Brain pericyte (primary cell): ENCODE measurements around the gene GLRA3.

ENCODE experiments used
- DNase-seq: peaks from one replicate; pipeline ENCODE4 v3.0.0-alpha.2; 2012; ENCODE audit warnings: low read depth, low spot score

The GLRA3 gene

DNA sequence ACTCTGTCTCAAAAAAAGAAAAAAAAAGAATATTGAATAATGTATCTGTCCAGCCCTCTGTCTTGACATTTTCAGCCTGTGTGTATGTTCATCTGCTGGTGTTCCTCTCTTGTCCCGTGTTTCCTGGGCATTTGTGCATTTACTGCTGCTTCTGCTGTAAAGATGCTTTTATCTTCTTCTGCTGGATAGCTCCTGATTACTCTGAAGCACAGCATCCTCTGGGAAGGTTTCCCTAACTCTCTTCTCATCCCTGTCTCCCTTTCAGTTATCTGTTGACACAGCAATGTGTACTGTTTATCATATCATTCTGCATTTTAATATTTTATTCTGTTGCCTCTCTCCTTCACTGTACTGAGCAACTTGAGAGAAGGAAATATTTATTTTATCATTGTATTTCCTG is 232.5 kb downstream of the GLRA3 start:
- DNase-seq, result no peak

DNA sequence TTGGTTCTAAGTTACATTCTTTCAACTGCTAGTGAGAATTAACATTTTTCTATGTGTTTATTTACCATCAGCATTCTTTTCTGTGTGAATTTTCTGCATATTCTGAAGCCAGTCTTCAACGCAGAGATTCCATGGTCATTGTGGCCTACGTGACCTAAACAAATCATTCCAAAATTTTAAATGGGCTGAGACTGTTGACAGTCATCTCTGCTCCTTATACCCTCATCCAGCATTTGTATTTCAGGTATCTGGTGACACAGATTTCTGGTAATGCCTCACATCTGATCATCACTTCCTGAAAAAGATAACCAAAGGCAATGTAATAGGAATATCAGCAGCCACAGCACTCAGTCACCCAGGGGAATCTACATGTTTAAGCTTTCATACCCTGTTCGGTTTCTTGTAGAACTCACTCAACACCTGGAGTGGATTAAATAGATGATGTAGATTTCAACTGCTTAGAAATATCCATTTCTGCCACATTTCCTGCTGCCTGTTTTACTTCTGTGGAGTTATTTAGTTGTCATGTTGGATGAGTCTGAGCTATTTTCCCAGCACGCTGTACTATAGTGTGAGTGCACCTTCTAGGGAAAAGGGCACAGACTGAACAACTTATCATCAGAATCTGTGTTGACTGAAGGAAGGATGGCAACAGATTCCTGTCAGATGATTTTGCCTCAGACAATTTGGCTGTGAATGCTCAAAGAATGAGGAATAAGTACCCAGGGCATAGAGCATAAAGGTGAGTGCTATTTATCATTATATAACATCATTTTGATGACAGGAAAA is 233.7 kb downstream of the GLRA3 start:
- no peak for DNase-seq

DNA sequence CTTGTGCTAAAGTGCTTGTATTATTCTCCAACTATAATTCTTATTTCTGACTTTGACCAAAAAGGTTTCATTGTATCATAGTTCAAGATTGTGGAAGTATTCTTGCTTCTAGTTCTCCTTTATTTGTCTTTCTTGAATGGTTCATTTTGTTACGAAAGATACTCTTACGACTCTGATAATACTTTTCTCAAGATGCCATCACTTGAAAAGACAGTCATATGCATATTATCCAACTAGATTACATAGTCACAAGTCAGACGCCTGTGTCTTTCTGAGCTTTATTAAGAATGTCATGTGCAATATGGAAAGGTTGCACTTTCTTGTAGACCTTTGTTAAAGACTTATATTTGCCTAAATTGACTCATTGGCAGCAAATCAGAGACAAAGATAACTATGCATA is 235.3 kb downstream of the GLRA3 start:
- DNase-seq, result no peak

DNA sequence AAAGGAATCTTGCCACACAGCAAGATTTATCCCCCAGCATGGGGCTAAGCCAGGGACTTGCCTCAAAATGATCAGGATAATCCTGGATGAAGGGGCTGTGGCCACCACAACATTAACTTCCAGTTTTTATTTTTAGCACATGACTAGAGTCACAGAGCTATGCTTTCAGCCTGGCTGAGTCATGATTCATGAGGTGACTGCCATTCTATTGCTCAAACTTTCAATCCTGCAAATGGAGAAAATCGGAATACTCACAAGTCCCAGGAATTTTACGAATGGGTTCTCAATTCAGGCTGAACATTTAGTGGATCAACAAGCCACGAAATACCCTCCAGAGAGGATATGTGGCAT is 236.1 kb downstream of the GLRA3 start:
- DNase-seq, result no peak

DNA sequence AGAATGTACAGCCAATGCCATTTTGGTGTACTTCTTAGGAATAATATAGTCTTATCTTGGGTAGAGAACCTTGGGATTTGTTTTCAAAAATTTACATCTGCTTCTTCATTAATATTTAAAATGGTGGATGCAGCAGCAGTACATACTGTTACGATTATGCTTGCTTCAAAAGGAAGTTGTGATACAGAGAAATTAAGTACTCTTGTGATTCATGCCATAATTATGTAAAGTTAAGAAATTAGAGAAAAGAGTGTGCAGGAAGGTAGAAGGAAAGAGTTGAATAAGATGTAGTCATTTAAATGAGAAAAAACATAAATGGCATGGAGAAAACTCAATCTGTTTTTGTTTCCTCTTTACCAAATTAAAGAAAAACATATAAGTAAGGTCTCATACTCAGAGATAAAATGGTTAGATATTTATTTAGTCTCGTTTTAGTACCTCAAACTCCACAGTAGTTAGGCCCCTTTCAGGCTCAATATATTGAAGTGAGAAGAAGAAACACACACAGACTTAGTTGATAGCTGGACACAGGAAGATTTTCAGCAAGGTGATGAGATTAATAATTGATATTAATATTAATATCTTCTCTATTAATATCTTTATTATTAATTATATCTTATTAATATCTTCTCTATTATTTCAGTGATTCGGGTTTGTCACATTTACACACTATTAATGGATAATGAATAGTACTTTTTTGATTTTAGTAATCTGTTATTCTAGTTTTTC is 236.6 kb downstream of the GLRA3 start:
- no peak for DNase-seq

DNA sequence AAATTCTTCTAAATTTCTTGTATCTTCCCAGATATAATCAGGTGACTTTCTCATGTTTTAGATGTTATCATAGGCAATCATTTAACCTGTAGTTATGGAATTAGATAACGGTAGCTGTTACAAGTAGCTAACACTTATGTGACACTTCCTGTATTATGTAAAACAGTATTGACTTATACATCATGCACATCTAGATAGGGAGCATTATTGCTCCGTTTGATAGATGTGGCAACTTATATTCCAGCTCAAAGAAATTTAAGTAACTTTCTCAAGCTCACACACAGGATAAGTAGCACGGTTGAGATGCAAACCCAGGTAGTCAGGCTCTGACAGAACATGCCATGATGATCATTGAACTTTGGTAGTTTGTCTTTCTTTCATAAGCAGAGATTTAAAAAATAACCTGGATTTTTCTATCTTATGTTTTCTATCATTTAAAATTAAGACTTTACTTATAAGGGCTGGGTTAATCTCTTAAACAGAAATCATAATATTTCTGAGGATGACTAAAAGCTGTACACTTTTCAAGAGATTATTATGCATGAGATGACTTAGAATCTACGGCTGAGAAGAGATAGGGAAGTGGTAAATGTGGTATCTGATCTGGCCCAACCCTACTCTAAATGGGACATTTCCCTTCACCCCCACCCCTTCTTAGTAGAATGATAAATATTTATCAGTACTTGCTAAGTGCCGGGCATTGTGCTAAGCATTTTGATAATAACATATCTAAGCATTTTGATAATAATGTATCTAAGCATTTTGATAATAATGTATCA is 237.6 kb downstream of the GLRA3 start:
- DNase-seq, result no peak

DNA sequence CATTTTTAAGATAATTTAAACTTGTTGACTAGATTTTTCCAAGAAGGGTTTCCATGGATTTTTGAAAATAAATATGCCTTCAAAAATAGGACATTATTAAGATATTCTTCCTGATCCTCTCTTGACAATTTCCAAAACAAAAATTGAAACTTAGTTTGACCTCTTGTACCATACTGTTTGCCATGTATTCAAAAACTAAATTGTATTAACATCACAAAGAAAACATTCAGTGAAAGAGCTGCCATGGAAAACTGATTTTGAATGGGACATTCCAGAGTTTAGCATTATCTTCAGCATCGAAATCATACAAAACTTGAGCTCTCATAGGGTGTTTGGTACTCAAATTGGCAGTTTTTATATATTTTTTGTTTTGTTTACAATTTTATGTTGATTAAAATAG is 238.7 kb downstream of the GLRA3 start:
- DNase-seq, result no peak
